Measurements from ENCODE around the gene CAPZA1.

CAPZA1 gene

GRCh38 chr1:112674440-112674985, 54.9 kb downstream of the CAPZA1 start, which contains the start of gene MOV10:
Gene MOV10, plus strand, starts transcription at chr1:112674659. Its CDS starts 254 bp downstream, at chr1:112674913.
- H3K4me2 ChIP-seq (ENCODE audit: low read length), result peak within 1 kb of the TSS; percentile 99
- peaks cover 20% of the 10 kb centered on the region for H3K4me1 ChIP-seq (ENCODE audit: low read length)
- no peaks in the 10 kb centered on the region for H3K27me3 ChIP-seq (ENCODE audit: low read depth, low read length)
- H3K27ac ChIP-seq (ENCODE audit: low read length), result peak within 1 kb of the TSS; percentile 41
- peaks cover 3% of the 10 kb centered on the region for H3K36me3 ChIP-seq (replicated peaks; ENCODE audit: low read depth, low read length)
- no peaks in the 10 kb centered on the region for H3K79me2 ChIP-seq (ENCODE audit: low read length)
- H3K9me3 ChIP-seq (ENCODE audit: insufficient read depth, low read length), result no peaks in the 10 kb centered on the region
- H2AFZ ChIP-seq (ENCODE audit: low read depth, low read length), result peak within 1 kb of the TSS; percentile 39
- peak within 1 kb of the TSS; percentile 90 for H3K9ac ChIP-seq (ENCODE audit: low read length)
- no peak for TF ChIP-seq EZH2phosphoT487 (IDR thresholded peaks at IDR 0.05; ENCODE audit: low read depth)
- no peak for TF ChIP-seq CTCF (IDR thresholded peaks at IDR 0.05; ENCODE audit: low read depth, low read length)
- H4K20me1 ChIP-seq (ENCODE audit: insufficient read depth, low read length), result no peaks in the 10 kb centered on the region
- peak within 1 kb of the TSS; percentile 98 for H3K4me3 ChIP-seq (ENCODE audit: low read length)

DNA sequence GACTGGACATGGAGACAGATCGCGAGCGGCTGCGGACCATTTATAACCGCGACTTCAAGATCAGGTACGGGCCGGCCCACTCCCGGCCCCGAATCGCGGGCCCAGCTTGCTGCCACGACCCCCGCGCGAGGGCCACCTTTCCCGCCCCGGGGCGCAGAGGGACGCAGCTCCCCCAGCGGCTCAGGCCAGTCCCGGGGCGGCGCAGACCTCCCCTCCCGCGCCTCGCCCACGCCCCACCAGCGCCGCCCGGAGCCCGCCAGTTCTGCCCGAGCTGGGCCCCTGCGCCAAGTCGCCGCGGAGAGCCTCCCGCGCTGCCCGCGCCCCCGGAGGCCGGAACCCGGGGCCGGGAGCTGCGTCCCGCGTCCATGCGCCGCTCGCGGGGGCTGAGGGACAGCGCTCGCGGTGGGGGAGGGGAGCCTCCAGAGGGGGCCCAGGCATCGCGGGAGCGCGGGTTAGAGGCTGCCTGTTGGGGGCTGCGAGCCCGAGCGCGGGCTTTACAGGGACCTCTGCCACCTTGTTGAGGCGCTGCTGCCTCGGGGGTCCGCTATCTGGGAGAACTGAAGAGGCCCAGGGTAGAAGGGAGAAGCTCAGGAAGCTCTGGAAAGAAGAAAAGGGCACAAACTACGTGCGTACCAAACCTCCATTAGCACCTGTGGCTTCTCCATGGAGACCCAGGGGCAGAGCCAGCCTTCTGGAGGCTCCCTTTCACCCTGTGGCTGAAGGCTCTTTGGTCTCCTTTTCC, 55.5 kb downstream of the CAPZA1 start:
- Histone ChIP-seq H4K20me1 (ENCODE audit: insufficient read depth, low read length) (no peaks in the 10 kb centered on the region), H3K9ac (ENCODE audit: low read length) (peak overlapping the region; percentile 90), H3K9me3 (ENCODE audit: insufficient read depth, low read length) (no peaks in the 10 kb centered on the region), H3K36me3 (replicated peaks; ENCODE audit: low read depth, low read length) (no peaks in the 10 kb centered on the region), H2AFZ (ENCODE audit: low read depth, low read length) (peak overlapping the region; percentile 39; the same call in 1 of the 2 replicates), H3K4me2 (ENCODE audit: low read length) (peak overlapping the region; percentile 99), H3K4me1 (ENCODE audit: low read length) (peaks cover 20% of the 10 kb centered on the region), H3K79me2 (ENCODE audit: low read length) (no peaks in the 10 kb centered on the region), H3K27ac (ENCODE audit: low read length) (peak overlapping the region; percentile 41), H3K4me3 (ENCODE audit: low read length) (peak overlapping the region; percentile 98), H3K27me3 (ENCODE audit: low read depth, low read length) (no peaks in the 10 kb centered on the region)
- no peak for TF ChIP-seq EZH2phosphoT487 (IDR thresholded peaks at IDR 0.05; ENCODE audit: low read depth)
- no peak for TF ChIP-seq CTCF (IDR thresholded peaks at IDR 0.05; ENCODE audit: low read depth, low read length)

GRCh38 chr1:112675728-112676381, 56.2 kb downstream of the CAPZA1 start:
- no peaks in the 10 kb centered on the region for H3K36me3 ChIP-seq (replicated peaks; ENCODE audit: low read depth, low read length)
- peak overlapping the region; percentile 99 for H3K4me2 ChIP-seq (ENCODE audit: low read length)
- H4K20me1 ChIP-seq (ENCODE audit: insufficient read depth, low read length), result no peaks in the 10 kb centered on the region
- H3K9me3 ChIP-seq (ENCODE audit: insufficient read depth, low read length), result no peaks in the 10 kb centered on the region
- H3K4me3 ChIP-seq (ENCODE audit: low read length), result peak overlapping the region; percentile 98
- H3K27me3 ChIP-seq (ENCODE audit: low read depth, low read length), result no peaks in the 10 kb centered on the region
- H3K4me1 ChIP-seq (ENCODE audit: low read length), result peaks cover 20% of the 10 kb centered on the region
- H3K79me2 ChIP-seq (ENCODE audit: low read length), result no peaks in the 10 kb centered on the region
- TF ChIP-seq EZH2phosphoT487 (IDR thresholded peaks at IDR 0.05; ENCODE audit: low read depth) (no peak), CTCF (IDR thresholded peaks at IDR 0.05; ENCODE audit: low read depth, low read length) (no peak)
- H3K27ac ChIP-seq (ENCODE audit: low read length), result no peak overlapping the region
- H3K9ac ChIP-seq (ENCODE audit: low read length), result peak overlapping the region; percentile 90
- peak overlapping the region; percentile 11; the same call in 1 of the 2 replicates for H2AFZ ChIP-seq (ENCODE audit: low read depth, low read length)

- no peak overlapping the region for H3K27ac ChIP-seq (ENCODE audit: low read length)
- H3K4me1 ChIP-seq (ENCODE audit: low read length), result peaks cover 20% of the 10 kb centered on the region
- no peak overlapping the region for H3K4me2 ChIP-seq (ENCODE audit: low read length)
- H3K27me3 ChIP-seq (ENCODE audit: low read depth, low read length), result no peaks in the 10 kb centered on the region
- H3K79me2 ChIP-seq (ENCODE audit: low read length), result no peaks in the 10 kb centered on the region
- no peaks in the 10 kb centered on the region for H3K36me3 ChIP-seq (replicated peaks; ENCODE audit: low read depth, low read length)
- no peak overlapping the region for H3K9ac ChIP-seq (ENCODE audit: low read length)
- H3K9me3 ChIP-seq (ENCODE audit: insufficient read depth, low read length), result no peaks in the 10 kb centered on the region
- H4K20me1 ChIP-seq (ENCODE audit: insufficient read depth, low read length), result no peaks in the 10 kb centered on the region
- H2AFZ ChIP-seq (ENCODE audit: low read depth, low read length), result no peak overlapping the region
- no peak overlapping the region for H3K4me3 ChIP-seq (ENCODE audit: low read length)
- TF ChIP-seq EZH2phosphoT487 (IDR thresholded peaks at IDR 0.05; ENCODE audit: low read depth), result no peak
- TF ChIP-seq CTCF (IDR thresholded peaks at IDR 0.05; ENCODE audit: low read depth, low read length), result no peak
Observed at GRCh38 chr1:112676543-112676942, 56.9 kb downstream of the CAPZA1 start.

Measured in OCI-LY3 (cell line).